HepG2 (cell line): Measurements from ENCODE around the gene HPS4. TPM values are rescaled to one million over a fixed set of nuclear protein-coding genes. Genes with fewer than 3 reads are reported as not detected.

Experiments
- ASH2L ChIP-seq: fragments of 300-600, 200-600 bp; sonication (generic); IDR thresholded peaks from 2 replicates; pipeline ENCODE4 v1.7.0; 2017; ENCODE audit warnings: low read depth, mild to moderate bottlenecking, moderate library complexity, mixed read lengths, low read length; ENCODE audit not compliant: insufficient read length
- ATF7-NPFF ChIP-seq: sonication (generic); formaldehyde crosslinking; IDR thresholded peaks from 2 replicates; pipeline ENCODE4 v1.8.1; 2023; ENCODE audit warnings: mild to moderate bottlenecking, low read depth, missing genetic modification reagents, moderate library complexity
- CTCF ChIP-seq: sonication (generic); formaldehyde crosslinking; IDR thresholded peaks from 2 replicates; pipeline ENCODE4 v1.5.0; 2020; ENCODE audit warnings: mild to moderate bottlenecking, missing genetic modification reagents, moderate library complexity
- GATAD1 ChIP-seq: IDR thresholded peaks from 2 replicates; pipeline ENCODE4 v1.6.1; 2016; ENCODE audit warnings: missing genetic modification reagents, missing compliant biosample characterization
- HOXA7 ChIP-seq: sonication (generic); formaldehyde crosslinking; IDR thresholded peaks from 2 replicates; pipeline ENCODE4 v1.8.1; 2022; ENCODE audit warnings: mild to moderate bottlenecking, missing genetic modification reagents, moderate library complexity
- RARA ChIP-seq: IDR thresholded peaks from 2 replicates; pipeline ENCODE4 v1.6.1; 2016; ENCODE audit warnings: missing genetic modification reagents, missing compliant biosample characterization
- RCOR2 ChIP-seq: IDR thresholded peaks from 2 replicates; pipeline ENCODE4 v1.6.1; 2016; ENCODE audit warnings: missing biosample characterization, missing genetic modification reagents
- SMARCC2 ChIP-seq: fragments of 450-650 bp; IDR thresholded peaks from 2 replicates; pipeline ENCODE4 v1.6.1; 2017; ENCODE audit warnings: antibody characterized with exemption, mild to moderate bottlenecking
- YEATS4 ChIP-seq: sonication (generic); formaldehyde crosslinking; IDR thresholded peaks from 2 replicates; pipeline ENCODE4 v1.4.0; 2020; ENCODE audit warnings: missing genetic modification reagents, borderline replicate concordance
- ZFP90 ChIP-seq: sonication (generic); formaldehyde crosslinking; IDR thresholded peaks from 2 replicates; pipeline ENCODE4 v1.8.0; 2022; ENCODE audit warnings: missing genetic modification reagents, mild to moderate bottlenecking, inconsistent platforms, borderline replicate concordance
- ZHX2 ChIP-seq, 2 experiments: sonication (generic) in 1 of 2; formaldehyde crosslinking in 1 of 2; IDR thresholded peaks; 2 replicates each; pipeline versions ENCODE4 v1.6.1 to v1.9.0; 2014 to 2022; ENCODE audit warnings: antibody characterized with exemption in 1 of 2, borderline replicate concordance in 1 of 2, inconsistent platforms in 1 of 2, low read depth in 1 of 2, missing genetic modification reagents in 1 of 2
- ZNF557 ChIP-seq: sonication (generic); formaldehyde crosslinking; IDR thresholded peaks from 2 replicates; pipeline ENCODE4 v1.4.0; 2020; ENCODE audit warnings: missing genetic modification reagents
- ZNF562 ChIP-seq: sonication (generic); formaldehyde crosslinking; IDR thresholded peaks from 2 replicates; pipeline ENCODE4 v1.8.0; 2022; ENCODE audit warnings: missing genetic modification reagents, borderline replicate concordance
- ZNF792 ChIP-seq: IDR thresholded peaks from 2 replicates; pipeline ENCODE4 v1.6.1; 2016
- ZSCAN12 ChIP-seq: sonication (generic); formaldehyde crosslinking; IDR thresholded peaks from 2 replicates; pipeline ENCODE4 v1.9.0; 2021; ENCODE audit warnings: mild to moderate bottlenecking, missing genetic modification reagents
- polyA plus RNA-seq, 8 experiments: library from polyadenylated mRNA; depleted of rRNA in 3 of 8; stranded (reverse) in 7 of 8; unstranded in 1 of 8; fragments of >200 nt; fragmentation: Illumina TruSeq in 4 of 8; extraction: Trizol in 4 of 8; gene quantifications; 2 replicates each; pipeline versions ENCODE4 v1.2.1 to v1.2.3, GENCODE V29; 2011 to 2016; ENCODE audit warnings: low read depth in 4 of 8, missing spikeins in 1 of 8, mixed read lengths in 1 of 8; ENCODE audit not compliant: insufficient read depth in 1 of 8
- total RNA-seq, 5 experiments: library from RNA; depleted of rRNA; stranded (reverse); fragments of >200 nt; fragmentation: Illumina TruSeq; extraction: Trizol; gene quantifications; 2 replicates each; pipeline ENCODE4 v1.2.3, GENCODE V29; 2016; ENCODE audit warnings: low read depth in 1 of 5
- TF ChIP-seq, protein P1 (sequence below): sonication (generic); formaldehyde crosslinking; IDR thresholded peaks from 2 replicates; pipeline ENCODE4 v1.5.0; 2020; ENCODE audit warnings: mild to moderate bottlenecking, missing genetic modification reagents

HPS4 gene
- total and polyA plus RNA-seq, 2 of the 13 experiments (the other 11 are each of a cell fraction or from before 2014, with no cell fraction given) = 27.4 to 34.0 TPM

DNA sequence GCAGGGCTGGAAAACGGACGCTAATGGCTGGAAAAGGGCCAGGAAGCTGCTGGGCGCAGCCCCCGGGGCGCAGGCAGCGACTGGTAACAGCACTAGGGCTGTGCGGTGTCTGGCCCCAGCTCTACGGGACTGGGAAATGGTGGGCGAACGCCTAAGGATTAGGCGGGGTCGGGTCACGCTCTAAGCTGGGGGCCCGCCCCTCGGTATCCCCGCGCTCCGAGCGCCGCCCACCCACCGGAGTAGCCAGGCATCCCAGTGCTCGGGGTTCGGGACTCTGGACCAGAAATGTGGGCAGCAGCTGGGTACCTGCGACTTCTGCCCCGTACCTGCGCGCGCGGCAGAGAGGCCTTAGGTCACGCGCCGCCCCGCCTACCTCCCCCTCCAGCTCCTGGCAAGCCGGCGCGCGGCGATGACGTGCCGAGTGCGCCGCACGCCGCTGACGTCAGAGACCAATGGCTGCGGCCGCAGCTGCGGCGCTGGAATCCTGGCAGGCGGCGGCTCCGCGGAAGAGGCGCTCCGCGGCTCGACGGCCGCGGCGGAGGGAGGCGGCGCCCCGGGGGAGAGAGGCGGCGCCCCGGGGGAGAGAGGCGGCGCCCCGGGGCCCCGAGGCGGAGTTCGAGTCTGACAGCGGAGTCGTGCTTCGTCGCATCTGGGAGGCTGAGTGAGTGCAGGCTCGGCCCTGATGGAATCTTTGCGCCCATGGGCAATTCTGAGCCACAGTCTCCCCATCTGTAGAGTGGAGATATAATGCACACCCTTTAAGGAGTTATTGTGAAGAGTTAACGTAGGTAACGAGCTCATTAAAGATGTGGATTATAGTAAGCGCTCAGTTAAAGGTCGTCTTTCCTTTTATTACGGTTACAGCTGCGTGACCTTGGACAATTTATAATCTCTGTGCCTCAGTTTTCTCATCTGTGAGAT is at the start of gene HPS4, which contains the start of gene SRRD (continued):
- TF ChIP-seq, protein P1, sequence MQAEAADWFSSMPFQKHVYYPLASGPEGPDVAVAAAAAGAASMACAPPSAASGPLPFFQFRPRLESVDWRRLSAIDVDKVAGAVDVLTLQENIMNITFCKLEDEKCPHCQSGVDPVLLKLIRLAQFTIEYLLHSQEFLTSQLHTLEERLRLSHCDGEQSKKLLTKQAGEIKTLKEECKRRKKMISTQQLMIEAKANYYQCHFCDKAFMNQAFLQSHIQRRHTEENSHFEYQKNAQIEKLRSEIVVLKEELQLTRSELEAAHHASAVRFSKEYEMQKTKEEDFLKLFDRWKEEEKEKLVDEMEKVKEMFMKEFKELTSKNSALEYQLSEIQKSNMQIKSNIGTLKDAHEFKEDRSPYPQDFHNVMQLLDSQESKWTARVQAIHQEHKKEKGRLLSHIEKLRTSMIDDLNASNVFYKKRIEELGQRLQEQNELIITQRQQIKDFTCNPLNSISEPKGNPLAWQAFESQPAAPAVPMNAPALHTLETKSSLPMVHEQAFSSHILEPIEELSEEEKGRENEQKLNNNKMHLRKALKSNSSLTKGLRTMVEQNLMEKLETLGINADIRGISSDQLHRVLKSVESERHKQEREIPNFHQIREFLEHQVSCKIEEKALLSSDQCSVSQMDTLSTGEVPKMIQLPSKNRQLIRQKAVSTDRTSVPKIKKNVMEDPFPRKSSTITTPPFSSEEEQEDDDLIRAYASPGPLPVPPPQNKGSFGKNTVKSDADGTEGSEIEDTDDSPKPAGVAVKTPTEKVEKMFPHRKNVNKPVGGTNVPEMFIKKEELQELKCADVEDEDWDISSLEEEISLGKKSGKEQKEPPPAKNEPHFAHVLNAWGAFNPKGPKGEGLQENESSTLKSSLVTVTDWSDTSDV (CRISPR knock-in tag) = 0 out of 2 replicates have a peak, but pooled peaks have one; percentile 61
- TF ChIP-seq YEATS4 (CRISPR knock-in tag) = peak; percentile 95
- peak; percentile 97 for TF ChIP-seq ZHX2 (IDR thresholded peaks at IDR 0.05; ENCODE audit: low read depth)
- TF ChIP-seq ZHX2 (CRISPR knock-in tag; IDR thresholded peaks at IDR 0.05; ENCODE audit: borderline replicate concordance) = no peak
- 0 out of 2 replicates have a peak, but pooled peaks have one; percentile 25 for TF ChIP-seq RARA (CRISPR knock-in tag)
- TF ChIP-seq ZNF562 (CRISPR knock-in tag) = no peak
- TF ChIP-seq ATF7-NPFF (CRISPR knock-in tag) = peak; percentile 73
- peak; percentile 93 for TF ChIP-seq RCOR2 (CRISPR knock-in tag)
- no peak for TF ChIP-seq SMARCC2
- no peak for TF ChIP-seq HOXA7 (CRISPR knock-in tag)
- TF ChIP-seq ZNF557 (CRISPR knock-in tag) = no peak
- peak; percentile 98 for TF ChIP-seq ASH2L
- no peak; the same call in 1 of the 2 replicates for TF ChIP-seq CTCF (CRISPR knock-in tag)
- TF ChIP-seq ZFP90 (CRISPR knock-in tag) = peak; percentile 31; the same call in 1 of the 2 replicates
- TF ChIP-seq ZNF792 = peak; percentile 62; the same call in 1 of the 2 replicates
- TF ChIP-seq ZSCAN12 (CRISPR knock-in tag) = 0 out of 2 replicates have a peak, but pooled peaks have one; percentile 21
- TF ChIP-seq GATAD1 (CRISPR knock-in tag) = peak; percentile 98
